ENCODE results near the gene CTTNBP2. TPM values are rescaled to one million over a fixed set of nuclear protein-coding genes. Genes with fewer than 3 reads are reported as not detected.

The CTTNBP2 gene
- total RNA-seq, 1 donor from 2014 or later: 25.5 TPM

DNA sequence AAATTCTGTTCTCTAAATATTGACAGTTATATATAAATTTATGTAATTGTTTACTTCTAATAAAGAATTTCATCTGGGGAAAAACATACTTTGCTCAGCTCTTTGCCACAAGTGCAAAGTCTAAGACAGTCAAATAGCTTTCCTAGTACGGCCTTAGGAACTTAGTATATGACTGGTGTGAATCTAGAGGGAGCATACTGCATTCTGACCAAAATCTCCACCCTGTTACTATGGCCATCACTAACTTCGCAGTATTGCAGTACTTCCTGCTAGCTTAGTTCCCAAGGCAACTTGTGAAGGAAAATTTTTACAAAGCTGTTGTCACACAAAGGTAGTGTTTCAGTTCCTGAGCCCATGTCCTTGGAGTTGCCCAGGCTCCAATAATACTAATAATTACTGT, 211.9 kb downstream of the CTTNBP2 start:
- no peaks in the 10 kb centered on the region for H3K9me3 ChIP-seq (ENCODE audit: low read depth)
- H3K27ac ChIP-seq: no peak overlapping the region
- H3K4me1 ChIP-seq: no peaks in the 10 kb centered on the region
- no peaks in the 10 kb centered on the region for H3K27me3 ChIP-seq
- no peaks in the 10 kb centered on the region for H3K4me1 Mint-ChIP-seq
- no peaks in the 10 kb centered on the region for H3K36me3 Mint-ChIP-seq
- H3F3A ChIP-seq (ENCODE audit: low read depth): no peaks in the 10 kb centered on the region
- no peaks in the 10 kb centered on the region for H3K36me3 ChIP-seq
- H4K20me1 ChIP-seq (ENCODE audit: low read depth): no peaks in the 10 kb centered on the region
- DNase-seq (ENCODE audit: low spot score): no peak
- H3K79me2 ChIP-seq (ENCODE audit: low read depth): no peaks in the 10 kb centered on the region
- H3K4me3 Mint-ChIP-seq: no peak overlapping the region
- no peak overlapping the region for H3K4me3 ChIP-seq
- H2AFZ ChIP-seq (replicated peaks): no peak overlapping the region
- no peak overlapping the region for H3K4me2 ChIP-seq
- H3K27me3 Mint-ChIP-seq (ENCODE audit: insufficient read depth, low read depth): no peaks in the 10 kb centered on the region
- TF ChIP-seq EZH2phosphoT487 (IDR thresholded peaks at IDR 0.05) (no peak), EZH2 (IDR thresholded peaks at IDR 0.05) (no peak)
- TF ChIP-seq, protein P1, sequence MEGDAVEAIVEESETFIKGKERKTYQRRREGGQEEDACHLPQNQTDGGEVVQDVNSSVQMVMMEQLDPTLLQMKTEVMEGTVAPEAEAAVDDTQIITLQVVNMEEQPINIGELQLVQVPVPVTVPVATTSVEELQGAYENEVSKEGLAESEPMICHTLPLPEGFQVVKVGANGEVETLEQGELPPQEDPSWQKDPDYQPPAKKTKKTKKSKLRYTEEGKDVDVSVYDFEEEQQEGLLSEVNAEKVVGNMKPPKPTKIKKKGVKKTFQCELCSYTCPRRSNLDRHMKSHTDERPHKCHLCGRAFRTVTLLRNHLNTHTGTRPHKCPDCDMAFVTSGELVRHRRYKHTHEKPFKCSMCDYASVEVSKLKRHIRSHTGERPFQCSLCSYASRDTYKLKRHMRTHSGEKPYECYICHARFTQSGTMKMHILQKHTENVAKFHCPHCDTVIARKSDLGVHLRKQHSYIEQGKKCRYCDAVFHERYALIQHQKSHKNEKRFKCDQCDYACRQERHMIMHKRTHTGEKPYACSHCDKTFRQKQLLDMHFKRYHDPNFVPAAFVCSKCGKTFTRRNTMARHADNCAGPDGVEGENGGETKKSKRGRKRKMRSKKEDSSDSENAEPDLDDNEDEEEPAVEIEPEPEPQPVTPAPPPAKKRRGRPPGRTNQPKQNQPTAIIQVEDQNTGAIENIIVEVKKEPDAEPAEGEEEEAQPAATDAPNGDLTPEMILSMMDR (IDR thresholded peaks at IDR 0.05): no peak
- H3K9ac ChIP-seq: no peak overlapping the region
- no peaks in the 10 kb centered on the region for H3K9me3 Mint-ChIP-seq
- H3K27ac Mint-ChIP-seq: no peak overlapping the region
